Colonic mucosa (tissue), 4 donors: ENCODE data around the gene PLOD3. TPM values are rescaled to one million over a fixed set of nuclear protein-coding genes. Genes with fewer than 3 reads are reported as not detected.

Source experiments
- DNase-seq: peaks from one replicate; pipeline ENCODE4 v3.0.0-alpha.2; 2020
- H3K27ac ChIP-seq: fragments of 200-600 bp; one replicate; pipeline ENCODE4 v1.8.0; 2021
- H3K27me3 ChIP-seq: fragments of 200-600 bp; one replicate; pipeline ENCODE4 v1.8.0; 2021
- H3K36me3 ChIP-seq: fragments of 200-600 bp; one replicate; pipeline ENCODE4 v1.8.0; 2021
- H3K4me1 ChIP-seq: fragments of 200-600 bp; one replicate; pipeline ENCODE4 v1.8.0; 2021; ENCODE audit warnings: mild to moderate bottlenecking
- H3K4me3 ChIP-seq: fragments of 200-600 bp; one replicate; pipeline ENCODE4 v1.8.0; 2021
- H3K9ac ChIP-seq, 2 donors: one replicate each; pipeline ENCODE4 v1.7.0; 2013; ENCODE audit warnings: control low read depth in 2 of 2, low read depth in 2 of 2, low read length in 2 of 2
- H3K9me3 ChIP-seq: fragments of 200-600 bp; one replicate; pipeline ENCODE4 v1.8.0; 2021
- intact Hi-C: fragments of 100-400 bp; cut with DNase I; formaldehyde crosslinking; loops from one replicate; pipeline ENCODE4 v1.14.1; 2022
- total RNA-seq, 2 donors: library from RNA; stranded (reverse); fragmentation: NEBNext Ultra II Directional in 1 of 2; extraction: Animal tissue kit (Norgen Biotek cat#: 25700) in 1 of 2; gene quantifications; one replicate each; pipeline ENCODE4 v1.2.1, GENCODE V29; 2021
- TF ChIP-seq, protein P1 (sequence below): fragments of 200-600 bp; IDR thresholded peaks from one replicate; pipeline ENCODE4 v1.8.0; 2022; ENCODE audit warnings: antibody characterized with exemption, mild to moderate bottlenecking
- donor health status: healthy.
- donor health status: DM: no; HTN: no; CAD: no.
- donor health status: DM: no; HTN: no; CAD: no.

The PLOD3 gene
- total RNA-seq, 2 donors from 2014 or later: 67.9 to 149 TPM

DNA sequence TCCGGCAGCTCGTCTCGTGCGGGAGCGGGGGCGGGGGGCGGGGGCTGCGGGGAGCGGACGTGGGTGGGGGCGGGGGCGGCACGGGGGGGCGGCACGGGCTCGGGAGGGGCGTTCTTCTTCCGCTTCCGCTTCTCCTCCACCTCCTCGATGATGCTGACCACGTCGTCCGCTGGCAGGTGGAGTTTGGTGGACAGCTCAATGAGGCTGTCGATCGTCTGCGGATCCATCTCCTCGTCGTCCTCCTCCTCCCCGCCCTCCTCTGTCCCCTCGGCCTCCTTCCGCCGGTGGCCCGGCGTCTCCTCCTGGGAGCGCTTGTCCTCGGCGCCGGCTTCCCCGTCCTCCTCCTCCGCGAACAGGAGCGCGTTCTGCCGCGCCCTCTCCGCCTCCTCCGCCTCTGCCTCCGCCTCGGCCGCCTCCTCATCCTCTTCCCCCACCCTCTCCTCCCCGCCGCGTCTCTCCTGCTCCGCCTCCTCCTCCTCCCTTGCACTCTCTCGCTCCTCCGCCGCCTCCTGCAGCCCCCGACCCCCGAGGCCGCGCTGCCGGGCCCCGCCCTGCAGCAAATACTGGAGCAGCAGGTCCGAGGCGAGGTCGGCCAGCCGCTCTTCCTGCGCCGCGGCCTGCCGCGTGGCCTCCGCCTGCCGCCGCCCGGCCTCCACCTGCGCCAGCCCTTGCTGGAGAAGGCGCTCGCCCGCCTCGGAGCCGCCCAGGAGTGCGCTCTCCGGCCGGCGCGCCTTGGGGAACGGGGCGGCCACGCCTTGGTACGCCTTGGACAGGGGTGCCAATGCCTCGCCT lies 53.9 kb downstream of the PLOD3 start:
- H3K9me3 ChIP-seq: no peaks in the 10 kb centered on the region
- TF ChIP-seq, protein P1, sequence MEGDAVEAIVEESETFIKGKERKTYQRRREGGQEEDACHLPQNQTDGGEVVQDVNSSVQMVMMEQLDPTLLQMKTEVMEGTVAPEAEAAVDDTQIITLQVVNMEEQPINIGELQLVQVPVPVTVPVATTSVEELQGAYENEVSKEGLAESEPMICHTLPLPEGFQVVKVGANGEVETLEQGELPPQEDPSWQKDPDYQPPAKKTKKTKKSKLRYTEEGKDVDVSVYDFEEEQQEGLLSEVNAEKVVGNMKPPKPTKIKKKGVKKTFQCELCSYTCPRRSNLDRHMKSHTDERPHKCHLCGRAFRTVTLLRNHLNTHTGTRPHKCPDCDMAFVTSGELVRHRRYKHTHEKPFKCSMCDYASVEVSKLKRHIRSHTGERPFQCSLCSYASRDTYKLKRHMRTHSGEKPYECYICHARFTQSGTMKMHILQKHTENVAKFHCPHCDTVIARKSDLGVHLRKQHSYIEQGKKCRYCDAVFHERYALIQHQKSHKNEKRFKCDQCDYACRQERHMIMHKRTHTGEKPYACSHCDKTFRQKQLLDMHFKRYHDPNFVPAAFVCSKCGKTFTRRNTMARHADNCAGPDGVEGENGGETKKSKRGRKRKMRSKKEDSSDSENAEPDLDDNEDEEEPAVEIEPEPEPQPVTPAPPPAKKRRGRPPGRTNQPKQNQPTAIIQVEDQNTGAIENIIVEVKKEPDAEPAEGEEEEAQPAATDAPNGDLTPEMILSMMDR: no peak
- DNase-seq: peak; percentile 57
- peak overlapping the region; percentile 23 for H3K4me3 ChIP-seq
- intact Hi-C loops: no loop called here
- H3K27me3 ChIP-seq: peaks cover 54% of the 10 kb centered on the region
- no peak overlapping the region for H3K9ac ChIP-seq
- peaks cover 7% of the 10 kb centered on the region for H3K36me3 ChIP-seq
- H3K4me1 ChIP-seq: peaks cover 14% of the 10 kb centered on the region
- no peak overlapping the region for H3K27ac ChIP-seq

DNA sequence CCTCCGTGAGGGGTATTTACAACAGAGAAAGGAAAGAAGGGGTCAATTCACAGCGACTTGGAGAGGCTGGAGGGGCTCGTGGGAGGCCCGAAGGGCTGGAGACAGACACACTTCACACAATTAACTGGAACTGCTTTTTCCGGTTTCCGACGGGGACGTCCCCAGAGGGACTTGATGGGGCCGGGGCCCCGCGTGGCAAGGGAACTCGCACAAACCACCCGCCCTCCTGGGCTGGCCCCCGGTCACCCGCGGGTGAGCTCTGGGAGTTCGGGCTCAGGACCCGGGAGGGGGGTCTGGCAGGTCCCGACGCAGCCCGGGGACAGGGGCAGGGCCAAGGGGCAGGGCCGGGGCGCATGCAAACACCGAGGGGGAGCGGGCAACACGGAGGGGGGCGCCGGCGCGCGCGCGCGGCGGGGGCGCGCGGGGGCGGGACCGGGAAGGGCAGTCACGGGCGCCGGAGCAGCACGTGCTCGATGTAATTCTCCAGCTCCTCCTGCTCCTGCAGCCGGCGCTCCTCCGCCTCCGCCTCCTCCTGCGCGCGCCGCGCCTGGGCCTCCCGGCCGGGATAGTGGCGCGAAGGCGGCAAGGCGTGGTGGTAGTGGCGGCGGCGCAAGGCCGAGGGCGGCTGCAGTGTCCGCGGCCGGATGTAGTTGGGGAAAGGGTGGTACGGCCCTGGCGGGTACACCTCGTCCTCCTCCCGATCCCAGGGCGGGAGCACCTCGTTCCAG lies 54.7 kb downstream of the PLOD3 start:
- no peak overlapping the region for H3K27ac ChIP-seq
- peak overlapping the region; percentile 23 for H3K4me3 ChIP-seq
- TF ChIP-seq, protein P1: no peak
- peaks cover 14% of the 10 kb centered on the region for H3K4me1 ChIP-seq
- H3K9me3 ChIP-seq: no peaks in the 10 kb centered on the region
- H3K27me3 ChIP-seq: peaks cover 46% of the 10 kb centered on the region
- peak; percentile 56 for DNase-seq
- intact Hi-C loops: no loop called here
- H3K9ac ChIP-seq: no peak overlapping the region
- peaks cover 7% of the 10 kb centered on the region for H3K36me3 ChIP-seq

DNA sequence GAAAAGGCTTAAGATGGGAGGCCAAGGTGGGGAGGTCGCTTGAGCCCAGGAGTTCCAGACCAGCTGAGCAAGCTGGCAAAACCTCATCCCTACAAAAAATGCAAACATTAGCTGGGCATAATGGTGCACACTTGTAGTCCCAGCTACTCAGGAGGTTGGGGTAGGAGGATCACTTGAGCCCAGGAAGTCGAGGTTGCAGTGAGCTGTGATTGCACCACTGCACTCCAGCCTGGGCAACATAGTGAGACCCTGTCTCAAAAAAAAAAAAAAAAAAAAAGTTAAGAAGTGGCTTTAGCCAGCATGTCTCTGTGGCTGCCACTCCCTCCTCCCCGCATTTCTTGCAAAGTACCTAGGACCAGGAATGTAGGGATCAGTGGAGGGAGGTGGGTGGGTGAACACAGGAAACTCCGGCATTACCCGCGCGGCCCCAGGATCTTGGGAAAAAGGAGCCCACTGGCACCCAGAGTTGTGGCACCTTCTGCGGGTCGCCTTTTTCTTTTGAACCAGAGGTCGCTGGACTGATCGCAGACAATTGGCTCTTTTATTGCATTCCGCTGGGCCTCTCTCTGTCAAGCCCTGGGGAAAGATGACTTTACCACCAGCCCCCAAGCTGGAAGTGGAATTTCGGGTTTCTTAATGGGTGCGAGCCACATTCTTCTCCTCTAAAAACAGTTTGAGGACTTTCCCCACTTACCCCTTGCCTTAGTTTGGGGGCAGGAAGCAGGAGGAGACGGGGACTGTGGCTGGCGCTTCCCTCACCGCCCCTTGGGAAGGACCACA lies 55.5 kb downstream of the PLOD3 start:
- intact Hi-C loops: no loop called here
- Histone ChIP-seq H3K9me3 (no peaks in the 10 kb centered on the region), H3K9ac (no peak overlapping the region), H3K4me1 (peaks cover 14% of the 10 kb centered on the region), H3K4me3 (no peak overlapping the region), H3K36me3 (peaks cover 7% of the 10 kb centered on the region), H3K27me3 (peaks cover 38% of the 10 kb centered on the region), H3K27ac (no peak overlapping the region)
- TF ChIP-seq, protein P1: no peak
- no peak for DNase-seq

DNA sequence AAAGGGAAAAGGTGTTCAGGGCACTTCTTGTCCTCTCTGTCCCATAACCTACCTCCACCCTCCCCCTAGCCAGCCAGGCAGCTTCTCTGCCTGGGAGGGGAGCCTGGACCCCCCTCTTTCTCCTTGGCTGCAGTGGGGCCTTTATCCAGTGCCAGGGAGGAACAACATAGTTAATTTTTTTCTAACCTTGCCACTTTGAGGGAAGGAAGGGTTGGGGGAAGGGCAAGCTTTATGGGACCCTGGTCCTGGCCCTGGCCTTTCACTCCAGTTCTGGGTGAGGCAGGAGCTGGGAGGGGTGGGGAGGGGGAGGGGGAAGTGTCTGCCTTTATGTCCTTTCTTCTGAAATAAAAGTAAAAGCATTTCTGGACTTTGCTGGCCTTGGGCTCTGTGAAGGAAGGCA lies 56.5 kb downstream of the PLOD3 start:
- TF ChIP-seq, protein P1: no peak
- peaks cover 7% of the 10 kb centered on the region for H3K36me3 ChIP-seq
- H3K9ac ChIP-seq: no peak overlapping the region
- no peak overlapping the region for H3K4me3 ChIP-seq
- no peaks in the 10 kb centered on the region for H3K9me3 ChIP-seq
- peaks cover 14% of the 10 kb centered on the region for H3K4me1 ChIP-seq
- peaks cover 30% of the 10 kb centered on the region for H3K27me3 ChIP-seq
- intact Hi-C loops: no loop called here
- H3K27ac ChIP-seq: no peak overlapping the region
- no peak for DNase-seq
